HG03342 (cell line): ENCODE data around the gene CENPB.
"Not testable (repeated sequence)": the region's sequence is repeated elsewhere in the genome, so short reads cannot be mapped to it uniquely, and the experiment has no call there.

ENCODE experiments used
- ATAC-seq: cut with Tn5 transposase; IDR thresholded peaks from one replicate; pipeline ENCODE4 v1.9.1; 2021; ENCODE audit warnings: mild to moderate bottlenecking, moderate library complexity; ENCODE audit not compliant: unreplicated experiment

CENPB gene

DNA sequence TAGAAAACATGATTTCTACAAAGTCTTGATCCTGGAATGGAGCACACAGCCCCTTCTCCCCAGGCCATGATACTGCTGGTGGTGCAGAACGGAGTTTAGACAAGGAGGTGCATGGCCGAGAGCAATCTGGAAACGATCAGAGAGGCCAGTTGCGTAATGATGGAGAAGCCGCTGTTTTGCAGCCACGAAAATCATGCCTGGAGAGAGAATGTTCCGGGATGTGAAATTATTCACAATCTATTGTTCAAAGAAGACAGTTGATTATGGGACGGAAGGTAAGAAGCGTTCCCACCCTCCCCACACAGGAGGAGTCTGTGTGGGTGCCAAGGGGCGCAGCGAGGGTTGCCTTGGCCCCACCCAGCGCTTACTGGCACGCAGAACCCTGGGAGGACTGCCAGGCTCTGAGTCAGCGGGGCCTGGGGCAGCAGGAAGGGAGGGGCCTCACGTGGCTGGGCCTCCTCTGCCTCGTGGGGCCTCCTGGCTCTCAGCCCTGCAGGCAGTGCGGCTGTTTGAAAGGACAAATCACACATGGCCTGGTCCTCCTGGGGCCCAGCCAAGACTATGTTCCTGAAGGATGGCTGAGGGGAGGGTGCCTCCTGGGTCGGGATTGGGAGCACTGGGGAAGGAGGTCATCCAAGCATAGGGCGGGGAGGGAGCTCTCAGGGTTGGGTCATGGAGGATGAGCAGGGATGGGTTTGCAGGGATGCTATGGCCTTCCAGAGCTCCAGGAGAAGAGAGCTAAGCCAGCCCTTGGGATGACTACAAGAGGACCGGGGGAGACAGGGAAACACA lies 25.1 kb upstream of the CENPB start:
- peak; percentile 55 for ATAC-seq

DNA sequence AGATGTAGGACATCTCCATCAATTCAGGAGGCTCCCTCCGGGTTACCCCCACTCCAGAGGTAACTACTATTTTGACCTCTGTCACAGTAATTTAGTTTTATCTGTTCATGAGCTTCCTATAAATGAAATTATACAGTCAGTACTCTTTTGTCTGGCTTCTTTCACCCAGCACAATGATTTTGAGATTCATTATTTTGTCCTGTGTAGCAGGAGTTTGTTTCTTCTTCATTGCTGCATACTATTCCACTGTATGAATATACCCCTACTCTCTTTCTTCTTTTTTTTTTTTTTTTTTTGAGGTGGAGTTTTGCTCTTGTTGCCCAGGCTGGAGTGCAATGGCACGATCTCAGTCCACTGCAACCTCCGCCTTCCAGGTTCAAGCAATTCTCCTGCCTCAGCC lies 22.0 kb upstream of the CENPB start:
- no peak for ATAC-seq

DNA sequence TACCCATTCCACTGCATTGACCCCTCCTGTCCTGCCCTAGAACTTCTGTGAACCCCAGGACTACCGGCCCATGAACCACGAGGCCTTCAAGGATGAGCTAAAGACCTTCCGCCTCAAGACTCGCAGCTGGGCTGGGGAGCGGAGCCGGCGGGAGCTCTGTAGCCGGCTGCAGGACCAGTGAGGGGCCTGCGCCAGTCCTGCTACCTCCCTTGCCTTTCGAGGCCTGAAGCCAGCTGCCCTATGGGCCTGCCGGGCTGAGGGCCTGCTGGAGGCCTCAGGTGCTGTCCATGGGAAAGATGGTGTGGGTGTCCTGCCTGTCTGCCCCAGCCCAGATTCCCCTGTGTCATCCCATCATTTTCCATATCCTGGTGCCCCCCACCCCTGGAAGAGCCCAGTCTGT lies 18.2 kb upstream of the CENPB start:
- no peak for ATAC-seq

DNA sequence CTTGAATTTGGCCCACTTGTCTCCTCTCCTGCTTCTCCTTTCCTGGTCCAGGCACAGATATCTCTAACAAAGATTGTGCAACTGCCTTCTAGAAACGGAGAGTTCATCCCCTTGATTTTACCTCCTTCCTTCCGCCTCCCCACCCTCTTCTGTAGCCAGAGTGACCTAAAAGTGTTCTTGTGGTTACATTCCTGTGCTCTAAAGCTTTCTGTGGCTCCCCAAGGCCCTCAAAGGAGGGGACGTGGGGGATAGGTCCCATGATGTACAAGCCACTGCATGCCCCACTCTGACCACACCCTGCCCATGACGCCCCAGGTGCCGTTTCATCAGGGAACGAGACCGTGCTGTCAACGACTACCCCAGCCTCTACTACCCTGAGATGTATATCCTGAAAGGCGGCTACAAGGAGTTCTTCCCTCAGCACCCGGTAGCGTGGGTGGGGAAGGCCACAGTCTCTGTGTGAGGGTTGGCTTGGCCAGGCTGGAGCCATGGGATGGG lies 17.8 kb upstream of the CENPB start:
- ATAC-seq: no peak

DNA sequence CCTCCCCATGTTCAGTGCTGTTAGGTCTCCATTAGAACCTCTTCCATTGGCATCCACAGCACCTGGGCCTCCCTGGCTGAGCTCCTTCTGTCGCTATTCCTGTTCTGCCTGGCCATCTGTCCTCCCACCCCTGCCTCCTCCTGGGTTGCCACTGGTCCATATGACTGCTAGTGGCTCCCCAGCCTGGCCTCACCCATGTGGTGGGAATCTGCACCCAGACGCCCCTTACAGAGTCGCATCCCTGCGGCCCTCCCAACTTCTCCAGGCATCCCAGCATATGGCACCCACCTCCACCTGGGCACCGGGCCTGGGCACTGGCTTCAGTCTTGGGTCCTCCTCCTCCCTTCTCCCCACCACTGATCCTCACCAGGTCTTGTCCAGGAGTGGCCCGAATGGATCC lies 17.3 kb upstream of the CENPB start:
- ATAC-seq: no peak

DNA sequence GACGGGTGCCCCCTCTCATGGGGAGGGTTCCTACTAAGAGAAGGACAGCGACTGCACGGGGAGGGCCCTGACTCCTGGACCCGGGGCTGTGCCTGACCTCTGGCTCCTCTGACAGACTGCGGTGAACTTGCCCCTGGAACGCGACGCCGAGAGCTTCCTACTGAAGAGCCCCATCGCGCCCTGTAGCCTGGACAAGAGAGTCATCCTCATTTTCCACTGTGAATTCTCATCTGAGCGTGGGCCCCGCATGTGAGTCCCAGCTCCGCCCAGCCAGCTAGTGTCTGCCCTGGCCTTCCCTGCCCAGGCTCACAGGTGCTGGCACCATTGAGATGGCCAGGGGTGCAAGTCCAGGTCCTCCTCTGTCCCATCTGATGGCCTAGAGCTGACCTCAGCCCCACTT lies 16.7 kb upstream of the CENPB start:
- no peak for ATAC-seq

DNA sequence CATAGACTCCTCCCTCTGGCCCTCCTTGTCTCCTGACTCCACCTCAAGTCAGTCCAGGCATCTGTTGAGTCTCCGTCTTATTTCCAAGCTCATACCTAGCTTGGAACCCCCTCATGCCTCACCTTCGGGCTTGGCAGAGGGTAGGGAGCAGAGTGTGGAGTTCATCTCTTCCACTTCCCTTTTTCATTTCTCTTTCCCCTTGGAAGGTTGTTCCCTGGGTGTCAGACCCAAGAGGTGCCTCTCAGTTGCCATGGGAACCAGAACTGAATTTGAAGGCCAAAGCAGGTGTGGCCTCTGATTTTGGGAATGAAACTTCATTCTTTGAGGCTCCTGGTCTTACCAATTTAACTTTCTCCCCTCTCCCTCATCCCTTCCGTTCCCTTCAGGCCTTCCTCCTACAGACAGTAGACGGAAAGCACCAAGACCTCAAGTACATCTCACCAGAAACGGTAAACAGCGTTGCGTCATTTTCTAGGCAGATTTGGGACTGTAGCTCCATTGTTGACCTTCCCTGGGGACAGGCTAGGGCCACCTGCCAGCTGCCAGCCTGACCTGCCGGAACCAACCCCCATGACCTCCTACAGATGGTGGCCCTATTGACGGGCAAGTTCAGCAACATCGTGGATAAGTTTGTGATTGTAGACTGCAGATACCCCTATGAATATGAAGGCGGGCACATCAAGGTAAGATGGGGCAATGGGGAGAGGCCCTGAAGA lies 16.1 kb upstream of the CENPB start:
- no peak for ATAC-seq

DNA sequence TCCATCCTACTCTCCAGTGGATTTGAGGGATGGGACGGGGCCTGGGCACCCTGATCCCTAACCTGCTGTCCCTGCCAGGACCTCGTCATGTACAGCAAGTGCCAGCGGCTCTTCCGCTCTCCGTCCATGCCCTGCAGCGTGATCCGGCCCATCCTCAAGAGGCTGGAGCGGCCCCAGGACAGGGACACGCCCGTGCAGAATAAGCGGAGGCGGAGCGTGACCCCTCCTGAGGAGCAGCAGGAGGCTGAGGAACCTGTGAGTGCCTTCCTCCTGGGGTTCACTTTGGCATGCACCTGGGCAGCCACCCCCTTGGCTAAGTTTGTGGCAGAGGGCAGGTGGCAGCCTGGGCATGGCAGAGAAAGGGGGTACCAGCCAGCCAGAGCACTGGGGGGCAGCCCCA lies 15.3 kb upstream of the CENPB start:
- ATAC-seq: no peak

DNA sequence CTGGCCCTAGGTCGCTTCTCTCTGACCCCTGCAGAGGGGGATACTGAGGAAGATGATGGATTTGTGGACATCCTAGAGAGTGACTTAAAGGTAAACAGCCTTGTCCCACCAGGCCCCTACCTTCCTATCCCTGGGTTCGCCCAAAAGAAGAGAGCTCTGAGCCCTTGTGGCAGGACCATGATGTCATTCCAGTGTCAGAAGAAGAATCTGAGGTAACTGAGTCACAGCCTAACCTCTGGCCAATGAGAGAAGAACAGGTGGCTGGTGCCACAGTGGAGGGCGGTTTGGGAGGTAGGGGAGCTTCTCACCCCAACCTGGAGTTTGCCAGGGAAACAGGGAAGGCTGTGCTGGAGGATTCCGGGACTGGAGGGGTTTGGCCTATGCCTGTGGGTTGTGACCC lies 14.8 kb upstream of the CENPB start:
- ATAC-seq: no peak

DNA sequence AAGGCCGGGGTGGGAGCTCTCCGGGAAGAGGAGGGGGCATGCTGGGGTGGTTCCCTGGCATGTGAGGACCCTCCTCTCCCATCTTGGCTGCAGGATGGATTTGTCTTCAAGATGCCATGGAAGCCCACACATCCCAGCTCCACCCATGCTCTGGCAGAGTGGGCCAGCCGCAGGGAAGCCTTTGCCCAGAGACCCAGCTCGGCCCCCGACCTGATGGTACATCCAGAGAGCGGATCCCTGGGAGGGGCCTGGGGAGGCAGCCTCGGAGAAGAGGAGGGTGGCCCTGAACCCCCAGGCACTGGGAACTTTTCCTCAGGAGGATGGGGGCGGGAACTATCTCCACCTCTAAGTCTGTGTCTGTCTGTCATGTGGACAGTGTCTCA lies 14.3 kb upstream of the CENPB start:
- ATAC-seq: no peak

DNA sequence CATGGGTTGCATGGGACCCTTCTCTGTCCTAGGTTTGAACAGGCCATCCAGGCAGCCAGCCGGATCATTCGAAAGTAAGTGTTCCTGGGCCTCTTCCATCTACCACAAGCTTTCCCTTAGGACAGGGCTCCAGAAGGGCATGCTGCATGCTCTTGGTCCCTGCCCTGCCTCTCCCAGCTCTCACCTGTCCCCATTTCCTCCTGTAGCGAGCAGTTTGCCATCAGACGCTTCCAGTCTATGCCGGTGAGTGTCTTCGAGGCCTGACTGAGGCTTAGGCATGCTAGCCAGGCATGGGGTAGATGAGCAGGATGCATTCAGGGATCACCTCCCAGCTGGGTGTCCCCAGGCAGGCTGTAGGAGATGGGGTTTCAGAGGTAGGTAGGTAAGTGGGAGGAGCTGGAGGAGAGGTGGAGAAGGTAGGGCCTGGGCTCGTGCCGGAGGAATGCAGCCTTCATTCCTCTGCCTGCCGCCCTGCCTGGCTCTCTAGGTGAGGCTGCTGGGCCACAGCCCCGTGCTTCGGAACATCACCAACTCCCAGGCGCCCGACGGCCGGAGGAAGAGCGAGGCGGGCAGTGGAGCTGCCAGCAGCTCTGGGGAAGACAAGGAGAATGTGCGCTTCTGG lies 13.8 kb upstream of the CENPB start:
- no peak for ATAC-seq

DNA sequence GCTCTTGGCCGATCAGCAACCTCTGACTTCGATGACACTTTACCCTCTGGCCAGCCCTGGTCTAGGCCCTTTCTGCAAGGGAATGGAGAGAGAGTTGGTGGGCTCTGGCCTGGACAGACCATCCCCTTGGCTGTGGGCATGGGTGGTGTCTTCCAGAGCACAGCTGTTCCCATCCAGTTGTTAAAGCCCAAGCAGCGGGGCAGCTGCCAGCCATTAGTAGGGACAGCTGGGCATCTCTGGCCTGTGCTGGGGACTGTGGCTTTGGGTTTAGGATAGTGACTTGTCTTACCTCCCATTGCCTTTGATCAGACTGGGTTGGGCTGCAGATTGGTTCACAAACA lies 12.3 kb upstream of the CENPB start:
- ATAC-seq: no peak

DNA sequence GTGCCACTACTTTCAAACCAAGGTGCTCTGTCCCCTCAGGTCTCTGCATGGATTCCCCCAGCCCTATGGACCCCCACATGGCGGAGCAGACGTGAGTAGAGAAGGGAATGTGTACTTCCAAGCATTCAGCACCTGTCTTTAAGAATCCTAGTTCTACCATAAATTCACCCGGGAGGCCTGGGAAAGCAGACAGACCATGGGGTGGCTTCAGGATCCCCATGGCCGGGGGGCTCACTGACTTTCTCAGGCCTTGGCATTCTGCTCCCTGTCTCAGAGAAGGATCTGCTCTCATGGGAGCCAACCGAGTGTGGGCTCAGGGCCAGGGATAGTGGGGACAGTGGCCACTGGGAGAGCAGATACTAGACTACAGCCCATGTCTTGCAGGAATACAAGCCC lies 11.8 kb upstream of the CENPB start:
- no peak for ATAC-seq

DNA sequence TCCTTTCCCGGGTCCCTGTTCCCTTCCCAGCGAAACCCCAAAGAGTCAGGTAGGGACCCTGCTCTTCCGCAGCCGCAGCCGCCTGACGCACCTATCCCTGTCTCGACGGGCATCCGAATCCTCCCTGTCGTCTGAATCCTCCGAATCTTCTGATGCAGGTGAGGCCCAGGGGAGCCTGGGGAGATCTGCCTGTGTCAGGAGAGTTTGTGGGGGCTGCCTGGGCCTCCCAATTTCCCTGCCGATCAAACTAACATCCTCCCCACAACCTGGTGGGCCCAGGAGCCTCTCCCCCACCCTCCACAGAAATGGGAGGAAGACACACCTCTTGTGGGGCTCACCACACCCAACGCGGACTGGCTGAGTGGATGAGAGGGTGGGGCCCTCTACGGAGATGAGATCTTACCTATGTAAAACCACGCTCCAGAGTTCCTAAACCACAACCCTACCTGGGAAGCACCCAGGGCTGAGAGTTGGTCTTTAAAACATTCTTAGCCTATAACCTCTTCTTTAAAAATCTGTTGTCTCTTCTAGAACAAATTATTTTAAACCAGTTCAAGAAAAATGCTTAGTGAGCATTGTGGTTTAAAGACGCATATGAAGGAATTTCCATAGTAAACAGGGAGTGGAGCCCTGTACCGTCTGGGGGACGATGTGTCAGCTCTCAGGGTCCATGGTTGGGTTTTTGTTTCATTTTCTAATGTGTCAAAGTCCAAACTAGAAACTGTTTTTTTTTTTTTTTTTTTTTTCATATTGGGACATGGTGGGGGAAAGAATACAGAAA lies 11.2 kb upstream of the CENPB start:
- ATAC-seq: no peak

DNA sequence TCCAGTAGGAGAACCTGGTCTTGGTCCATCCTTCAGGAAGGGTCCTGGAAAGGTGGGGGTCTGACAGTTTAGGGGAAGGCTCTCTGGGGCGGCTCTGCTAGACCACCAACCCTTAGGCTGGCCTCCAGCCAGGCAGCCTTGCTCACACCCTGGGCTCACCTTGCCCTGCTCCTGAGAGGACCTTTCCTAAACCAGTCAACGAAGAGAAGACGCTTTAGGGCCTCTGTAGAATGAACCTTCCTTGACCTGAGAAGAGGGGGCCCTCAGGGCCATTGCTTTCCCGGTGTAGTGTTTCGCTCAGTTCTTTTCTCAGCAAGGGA lies 10.6 kb upstream of the CENPB start:
- ATAC-seq: no peak

DNA sequence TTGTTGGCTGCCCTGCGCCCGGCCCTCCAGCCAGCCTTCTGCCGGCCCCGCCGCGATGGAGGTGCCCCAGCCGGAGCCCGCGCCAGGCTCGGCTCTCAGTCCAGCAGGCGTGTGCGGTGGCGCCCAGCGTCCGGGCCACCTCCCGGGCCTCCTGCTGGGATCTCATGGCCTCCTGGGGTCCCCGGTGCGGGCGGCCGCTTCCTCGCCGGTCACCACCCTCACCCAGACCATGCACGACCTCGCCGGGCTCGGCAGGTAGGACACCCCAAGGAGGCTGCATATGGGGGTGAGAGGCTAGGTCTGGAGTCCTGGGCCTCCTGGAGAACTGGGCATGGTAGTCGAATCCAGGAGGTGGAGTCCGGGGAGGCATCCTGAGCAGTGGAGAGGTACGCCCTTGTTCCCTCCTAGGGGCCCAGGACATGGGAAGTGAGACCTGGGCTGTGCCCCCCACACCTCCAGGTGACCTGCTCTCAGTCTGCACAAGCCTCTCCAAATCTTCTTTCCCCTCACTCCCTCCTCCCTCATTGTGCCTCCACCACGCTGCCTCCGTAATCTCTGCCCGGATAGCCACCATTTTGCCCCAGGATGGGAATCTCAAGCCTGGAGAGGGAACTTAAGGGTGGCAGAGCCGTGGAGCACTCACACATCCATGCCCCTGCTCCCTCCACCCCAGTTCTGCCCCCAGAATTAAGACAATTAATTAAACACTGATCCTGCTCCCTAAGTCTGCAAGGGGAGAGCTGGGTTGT lies 10.1 kb upstream of the CENPB start:
- peak; percentile 1 for ATAC-seq

DNA sequence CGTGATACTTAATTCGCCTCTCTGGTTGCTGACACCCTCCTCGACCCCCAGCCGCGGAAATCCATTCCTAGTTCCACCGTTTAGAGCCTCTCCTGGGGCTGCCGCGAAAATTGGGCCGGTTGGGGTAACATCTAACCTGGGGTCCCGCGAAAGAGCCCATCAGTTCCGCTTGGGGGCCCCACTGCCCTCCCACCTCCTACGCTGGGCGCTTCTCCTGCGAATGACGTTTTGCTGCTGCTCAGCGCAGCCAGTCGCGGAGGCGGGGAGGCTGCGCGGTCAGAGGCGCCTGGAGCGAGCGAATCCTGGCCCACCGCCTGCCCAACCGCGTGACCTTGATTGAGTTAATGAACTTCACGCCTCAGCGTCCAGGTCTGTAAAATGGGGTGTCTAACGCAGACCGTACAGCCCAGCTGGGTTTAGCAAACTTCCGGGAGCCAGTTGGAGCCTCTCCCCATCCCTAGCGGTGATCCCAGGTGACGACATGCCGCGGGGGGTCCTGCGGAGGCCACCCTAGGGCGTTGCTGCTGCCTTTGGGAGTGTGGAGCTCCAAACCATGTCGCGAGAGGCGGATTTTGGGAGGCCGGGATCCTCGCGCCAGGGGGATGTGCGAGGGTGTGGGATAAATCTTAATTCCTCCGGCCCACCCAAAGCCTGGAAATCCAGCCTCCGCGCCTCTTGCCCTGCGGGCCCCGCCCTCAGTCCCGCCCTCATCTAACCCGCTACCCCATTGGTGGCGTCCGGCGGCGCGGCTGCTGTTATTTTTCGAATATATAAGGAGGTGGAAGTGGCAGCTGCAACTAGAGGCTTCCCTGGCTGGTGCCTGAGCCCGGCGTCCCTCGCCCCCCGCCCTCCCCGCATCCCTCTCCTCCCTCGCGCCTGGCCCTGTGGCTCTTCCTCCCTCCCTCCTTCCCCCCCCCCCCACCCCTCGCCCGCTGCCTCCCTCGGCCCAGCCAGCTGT lies 9.2 kb upstream of the CENPB start, which contains the start of gene CDC25B:
TSS of gene CDC25B (plus strand) at position 800 of the 958 bp plus-strand sequence. CDS start 222 bp downstream, outside the sequence.
- peak; percentile 57 for ATAC-seq

DNA sequence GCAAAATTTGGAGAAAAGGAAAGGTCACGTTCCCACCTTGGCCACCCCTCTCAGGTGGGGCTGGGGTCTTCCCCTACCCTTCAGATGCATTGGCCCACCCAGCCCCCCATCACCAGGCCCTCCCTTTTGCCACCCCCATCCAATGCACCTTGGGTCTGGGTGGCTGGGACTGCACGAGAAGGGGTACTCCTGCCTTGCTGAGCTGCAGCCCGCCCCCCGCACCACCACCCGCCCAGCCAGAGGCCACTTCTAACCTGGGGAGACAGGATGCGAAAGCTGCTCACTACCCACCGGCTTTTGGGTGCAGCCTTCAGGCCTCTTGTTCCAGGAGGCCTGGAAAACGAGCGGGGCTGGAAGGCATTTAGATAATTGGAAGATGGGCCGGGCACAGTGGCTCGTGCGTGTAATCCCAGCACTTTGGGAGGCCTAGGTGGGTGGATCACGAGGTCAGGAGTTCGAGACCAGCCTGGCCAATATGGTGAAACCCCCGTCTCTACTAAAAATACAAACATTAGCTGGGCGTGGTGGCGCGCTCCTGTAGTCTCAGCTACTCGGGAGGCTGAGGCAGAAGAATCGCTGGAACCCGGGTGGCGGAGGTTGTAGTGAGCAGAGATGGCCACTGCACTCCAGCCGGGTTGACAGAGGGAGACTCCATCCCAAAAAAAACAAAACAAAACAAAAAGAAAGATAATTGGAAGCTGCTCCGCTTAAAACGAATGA lies 8.3 kb upstream of the CENPB start:
- no peak for ATAC-seq

DNA sequence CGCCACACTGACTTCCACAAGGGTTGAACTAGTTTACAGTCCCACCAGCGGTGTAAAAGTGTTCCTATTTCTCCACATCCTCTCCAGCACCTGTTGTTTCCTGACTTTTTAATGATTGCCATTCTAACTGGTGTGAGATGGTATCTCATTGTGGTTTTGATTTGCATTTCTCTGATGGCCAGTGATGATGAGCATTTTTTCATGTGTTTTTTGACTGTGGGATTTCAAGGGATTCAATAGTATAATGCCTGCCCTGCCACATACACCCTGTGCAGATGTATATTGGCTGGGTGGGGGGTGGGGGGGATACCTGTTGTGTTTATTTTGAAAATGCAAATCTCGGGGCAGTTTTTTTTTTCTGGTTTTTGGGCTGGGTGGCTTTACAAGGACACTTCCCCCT lies 7.6 kb upstream of the CENPB start:
- not testable (repeated sequence) for ATAC-seq
